Psoas muscle (tissue), 8 donors: ENCODE data around the gene ERBIN. TPM values are rescaled to one million over a fixed set of nuclear protein-coding genes. Genes with fewer than 3 reads are reported as not detected.

Experiments used
- ATAC-seq, 4 donors: fragments of 200-7000 bp; cut with Tn5 transposase; one replicate each; pipeline ENCODE4 v1.9.1; 2020; ENCODE audit warnings: moderate library complexity in 3 of 4, mild to moderate bottlenecking in 2 of 4
- DNase-seq, 2 donors: peaks; one replicate each; pipeline ENCODE4 v3.0.0-alpha.2; 2020
- H3K27ac ChIP-seq: fragments of 200-600 bp; one replicate; pipeline ENCODE4 v1.8.0; 2022
- H3K27me3 ChIP-seq, 3 donors: fragments of 200-600 bp in 1 of 3; one replicate each; pipeline versions ENCODE4 v1.6.1 to v1.8.0; 2013 to 2022; ENCODE audit warnings: low read length in 2 of 3, mild to moderate bottlenecking in 2 of 3, moderate library complexity in 1 of 3; ENCODE audit not compliant: insufficient read depth in 3 of 3
- H3K36me3 ChIP-seq, 2 donors: fragments of 200-600 bp in 1 of 2; one replicate each; pipeline versions ENCODE4 v1.6.1 to v1.8.0; 2013 to 2022; ENCODE audit warnings: low read depth in 1 of 2, mild to moderate bottlenecking in 1 of 2, moderate library complexity in 1 of 2; ENCODE audit not compliant: insufficient read depth in 1 of 2
- H3K4me1 ChIP-seq: fragments of 200-600 bp; one replicate; pipeline ENCODE4 v1.8.0; 2022
- H3K4me3 ChIP-seq: fragments of 200-600 bp; one replicate; pipeline ENCODE4 v1.8.0; 2022; ENCODE audit warnings: mild to moderate bottlenecking
- H3K9me3 ChIP-seq: fragments of 200-600 bp; one replicate; pipeline ENCODE4 v1.8.0; 2022
- WGBS, 3 donors: extraction: QIAGEN DNeasy Blood & Tissue Kit; methylation state at CpG; one replicate each; pipeline versions ENCODE4 v1.1.6 to v1.1.7; 2013; 5-methylcytosine and 5-hydroxymethylcytosine counted together
- intact Hi-C, 2 donors: fragments of 100-400 bp; cut with DNase I; formaldehyde crosslinking; loops; one replicate each; pipeline versions ENCODE4 v1.11.0 to v1.14.2; 2022
- polyA plus RNA-seq, 3 donors: library from polyadenylated mRNA; stranded (reverse); fragments of 200-250 nt; gene quantifications; one replicate each; pipeline ENCODE4 v1.2.3, GENCODE V29; 2013
- total RNA-seq, 4 donors: library from RNA; stranded (reverse); fragmentation: NEBNext Ultra II Directional in 2 of 4; extraction: Animal tissue kit (Norgen Biotek cat#: 25700) in 2 of 4; gene quantifications; one replicate each; pipeline versions ENCODE4 v1.2.1 to v1.2.4, GENCODE V29; 2021 to 2023
- TF ChIP-seq, protein P1 (sequence below): fragments of 200-600 bp; IDR thresholded peaks from one replicate; pipeline ENCODE4 v1.8.0; 2022; ENCODE audit warnings: antibody characterized with exemption
- donor health status: healthy with polysubstance abuse.
- donor health status: DM: no; HTN: no; CAD: no; lungs with moderate emphysema.
- donor health status: Bipolar disorder and iron deficiency.
- donor health status: healthy.
- donor health status: DM: yes; HTN: yes; CAD: no.
- donor health status: DM: no; HTN: no; CAD: no.
- donor health status: DM: no; HTN: no; CAD: no.
- donor health status: DM: yes; HTN: yes; CAD: no.

Gene ERBIN
- total and polyA plus RNA-seq, 7 donors: 8.3 to 56.6 (median 28.8) TPM

DNA sequence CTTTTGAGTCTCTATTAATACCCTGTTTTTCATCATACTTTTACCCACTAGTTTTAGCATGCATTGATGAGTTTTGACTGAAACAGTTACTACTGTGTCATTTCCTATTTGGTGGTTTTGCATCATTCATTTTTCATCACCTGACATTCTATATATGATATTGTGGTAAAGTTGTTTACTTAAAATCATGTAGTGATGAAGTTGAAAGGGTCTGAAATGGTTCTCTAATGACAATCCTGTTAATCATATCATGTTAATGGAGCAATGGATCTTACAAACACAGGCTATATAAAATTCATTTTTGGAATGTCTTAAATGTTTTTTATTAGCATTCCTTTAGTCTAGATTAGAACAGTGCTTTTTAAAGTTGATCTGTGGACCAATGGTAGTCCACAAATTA lies 84.1 kb downstream of the ERBIN start:
- ATAC-seq (no peak), DNase-seq (no peak)
- no peaks in the 10 kb centered on the region for H3K27me3 ChIP-seq
- no peaks in the 10 kb centered on the region for H3K9me3 ChIP-seq
- H3K4me3 ChIP-seq: no peak overlapping the region
- TF ChIP-seq, protein P1, sequence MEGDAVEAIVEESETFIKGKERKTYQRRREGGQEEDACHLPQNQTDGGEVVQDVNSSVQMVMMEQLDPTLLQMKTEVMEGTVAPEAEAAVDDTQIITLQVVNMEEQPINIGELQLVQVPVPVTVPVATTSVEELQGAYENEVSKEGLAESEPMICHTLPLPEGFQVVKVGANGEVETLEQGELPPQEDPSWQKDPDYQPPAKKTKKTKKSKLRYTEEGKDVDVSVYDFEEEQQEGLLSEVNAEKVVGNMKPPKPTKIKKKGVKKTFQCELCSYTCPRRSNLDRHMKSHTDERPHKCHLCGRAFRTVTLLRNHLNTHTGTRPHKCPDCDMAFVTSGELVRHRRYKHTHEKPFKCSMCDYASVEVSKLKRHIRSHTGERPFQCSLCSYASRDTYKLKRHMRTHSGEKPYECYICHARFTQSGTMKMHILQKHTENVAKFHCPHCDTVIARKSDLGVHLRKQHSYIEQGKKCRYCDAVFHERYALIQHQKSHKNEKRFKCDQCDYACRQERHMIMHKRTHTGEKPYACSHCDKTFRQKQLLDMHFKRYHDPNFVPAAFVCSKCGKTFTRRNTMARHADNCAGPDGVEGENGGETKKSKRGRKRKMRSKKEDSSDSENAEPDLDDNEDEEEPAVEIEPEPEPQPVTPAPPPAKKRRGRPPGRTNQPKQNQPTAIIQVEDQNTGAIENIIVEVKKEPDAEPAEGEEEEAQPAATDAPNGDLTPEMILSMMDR: no peak
- peaks cover 0 to 14% of the 10 kb centered on the region in 2 donors for H3K36me3 ChIP-seq
- intact Hi-C loops: loop anchor here in 1 of 2 donors (5.0 kb wide), 1 partner anchor 83 kb away; the partner anchor contains the start of gene ERBIN
- H3K27ac ChIP-seq: no peak overlapping the region
- no peaks in the 10 kb centered on the region for H3K4me1 ChIP-seq

DNA sequence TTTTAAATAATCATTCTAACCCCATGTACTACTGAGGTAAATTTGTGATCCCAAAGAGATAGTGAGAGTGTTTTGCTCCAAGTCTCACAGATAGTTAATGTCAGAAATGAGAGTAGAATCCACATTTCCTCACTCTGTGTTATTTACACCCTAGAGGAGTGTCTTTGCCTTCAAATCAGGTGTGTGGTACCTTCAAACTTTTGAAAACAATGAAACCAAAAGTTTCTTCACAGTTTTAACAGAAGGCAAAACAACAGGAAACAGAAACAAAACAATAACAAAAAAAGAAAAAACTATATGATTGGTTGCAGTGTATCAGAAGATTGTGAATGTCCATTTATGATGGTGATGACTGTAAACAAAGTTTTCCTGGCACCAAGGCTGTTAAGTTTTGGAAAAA lies 85.9 kb downstream of the ERBIN start:
- peaks cover 0 to 17% of the 10 kb centered on the region in 2 donors for H3K36me3 ChIP-seq
- no peaks in the 10 kb centered on the region for H3K9me3 ChIP-seq

DNA sequence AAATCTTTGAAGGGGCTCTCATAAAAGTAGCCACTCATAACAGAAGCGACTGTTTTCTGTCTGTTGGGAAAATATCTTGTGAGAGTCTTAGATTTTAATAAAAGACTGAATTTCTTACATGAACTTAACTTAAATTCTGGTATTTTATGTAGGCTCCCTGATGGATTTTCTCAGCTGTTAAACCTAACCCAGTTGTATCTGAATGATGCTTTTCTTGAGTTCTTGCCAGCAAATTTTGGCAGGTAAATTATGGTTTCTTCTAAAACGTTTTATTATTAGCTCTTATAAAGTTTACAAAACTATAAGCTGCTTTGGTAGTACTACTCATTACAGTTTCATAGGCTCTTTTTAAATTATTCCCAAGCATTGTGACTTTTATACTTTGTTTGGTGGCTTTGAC lies 87.0 kb downstream of the ERBIN start:
- TF ChIP-seq, protein P1: no peak
- no peaks in the 10 kb centered on the region for H3K4me1 ChIP-seq
- ATAC-seq: no peak
- no peaks in the 10 kb centered on the region for H3K27me3 ChIP-seq
- H3K36me3 ChIP-seq: peaks cover 0 to 17% of the 10 kb centered on the region in 2 donors
- no peaks in the 10 kb centered on the region for H3K9me3 ChIP-seq
- no peak overlapping the region for H3K27ac ChIP-seq
- no peak overlapping the region for H3K4me3 ChIP-seq
- no peak for DNase-seq
- WGBS, 3 donors: 47 to 50% (median 48%) methylated on average over 2 of the region's 2 CpGs
- intact Hi-C loops: loop anchor here in 1 of 2 donors (5.0 kb wide), 1 partner anchor 86 kb away; the partner anchor contains the start of gene ERBIN

More for the DNA sequence above, 85.9 kb downstream of the ERBIN start:
- H3K4me1 ChIP-seq: no peaks in the 10 kb centered on the region
- TF ChIP-seq, protein P1: no peak
- H3K27ac ChIP-seq: no peak overlapping the region
- no peak overlapping the region for H3K4me3 ChIP-seq
- DNase-seq: no peak
- ATAC-seq: no peak
- no peaks in the 10 kb centered on the region for H3K27me3 ChIP-seq
- intact Hi-C loops: loop anchor here in 1 of 2 donors (5.0 kb wide), 1 partner anchor 85 kb away; the partner anchor contains the start of gene ERBIN

DNA sequence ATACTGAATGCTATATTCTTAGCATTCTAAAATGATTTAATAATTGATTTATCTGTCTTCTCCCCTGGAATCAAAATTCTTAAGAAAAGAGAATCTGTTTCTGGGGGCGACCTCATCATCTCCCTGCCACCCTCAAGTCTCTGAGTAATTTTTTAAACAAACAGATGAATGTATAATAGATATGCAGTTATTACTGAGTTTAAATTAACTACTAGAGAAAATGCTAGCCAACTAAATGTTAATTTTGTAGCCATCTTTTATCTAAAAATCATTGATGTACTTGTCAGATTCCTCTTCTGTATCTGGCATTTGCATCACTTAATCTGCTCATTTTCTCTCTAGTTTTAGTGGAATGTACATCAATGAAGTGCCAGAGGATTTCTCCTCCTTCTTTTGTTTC lies 87.5 kb downstream of the ERBIN start:
- intact Hi-C loops: loop anchor here in 1 of 2 donors (5.0 kb wide), 1 partner anchor 87 kb away; the partner anchor contains the start of gene ERBIN
- WGBS, 3 donors: 94 to 100% (median 99%) methylated on average over 1 of the region's 1 CpG
- no peaks in the 10 kb centered on the region for H3K4me1 ChIP-seq
- TF ChIP-seq, protein P1: no peak
- ATAC-seq (no peak), DNase-seq (no peak)
- H3K36me3 ChIP-seq: peaks cover 0 to 17% of the 10 kb centered on the region in 2 donors
- no peak overlapping the region for H3K27ac ChIP-seq
- H3K4me3 ChIP-seq: no peak overlapping the region
- H3K9me3 ChIP-seq: no peaks in the 10 kb centered on the region
- no peaks in the 10 kb centered on the region for H3K27me3 ChIP-seq
